AG20443 (cell line): ENCODE results near the gene MBNL2.
A peak's percentile ranks its signal among the peaks of the same experiment; 100 is the strongest.

Experiments used
- DNase-seq: peaks from one replicate; pipeline ENCODE4 v3.0.0; 2012; ENCODE audit warnings: low spot score, mixed read lengths

Gene MBNL2

DNA sequence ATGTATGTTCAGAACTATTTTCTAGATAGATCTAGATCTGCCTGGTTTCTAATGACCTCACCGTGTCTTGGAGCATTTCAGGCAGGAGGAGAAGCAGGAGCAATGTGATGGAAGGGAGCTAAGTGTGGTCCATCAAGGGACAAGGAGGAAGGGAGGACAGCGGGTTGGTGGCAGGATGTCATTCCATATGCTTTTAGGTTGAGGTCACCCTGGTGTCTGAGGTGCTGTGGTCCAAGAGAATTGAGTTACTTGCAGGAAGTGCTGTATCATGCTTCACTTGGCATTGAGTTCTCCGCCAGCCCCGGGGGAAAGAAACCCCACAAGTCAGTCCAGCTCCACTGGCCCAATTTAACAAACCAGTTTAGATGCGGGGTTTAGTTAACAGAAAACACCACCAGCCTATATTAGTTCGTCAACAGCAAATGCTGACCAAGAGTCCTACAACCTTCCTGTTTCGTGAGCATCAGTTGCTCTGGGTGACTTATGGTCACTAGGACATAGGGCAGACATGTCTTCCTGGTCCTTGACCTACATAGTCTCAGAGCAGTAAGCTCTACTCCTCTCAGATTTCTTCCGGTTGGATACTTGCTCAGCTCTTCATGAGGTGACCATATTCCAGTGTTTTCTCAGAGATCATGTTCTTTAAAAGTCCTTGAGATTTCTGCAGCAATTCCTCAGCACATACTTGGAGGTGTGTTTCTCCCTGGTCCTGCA is 79.4 kb downstream of the MBNL2 start:
- DNase-seq: no peak

DNA sequence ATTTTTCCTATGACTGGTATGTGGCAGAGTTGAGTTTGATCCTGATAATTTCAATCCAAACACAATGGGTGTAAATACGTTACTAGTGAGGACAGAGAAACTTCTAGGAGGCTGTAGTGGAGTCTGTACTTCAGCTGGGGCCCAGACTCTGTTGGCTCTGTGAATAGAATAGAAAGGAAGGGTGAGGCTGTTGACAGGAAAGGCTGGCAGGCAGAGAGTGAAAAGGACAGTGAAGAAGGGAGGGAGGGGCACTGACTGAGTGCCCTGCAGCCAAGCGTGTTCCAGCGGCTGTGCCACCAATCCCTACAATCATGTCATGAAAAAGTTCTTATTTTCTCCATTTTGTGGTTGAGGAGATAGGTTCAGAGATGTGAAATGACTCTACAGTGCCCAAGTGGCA is 80.5 kb downstream of the MBNL2 start:
- no peak for DNase-seq

DNA sequence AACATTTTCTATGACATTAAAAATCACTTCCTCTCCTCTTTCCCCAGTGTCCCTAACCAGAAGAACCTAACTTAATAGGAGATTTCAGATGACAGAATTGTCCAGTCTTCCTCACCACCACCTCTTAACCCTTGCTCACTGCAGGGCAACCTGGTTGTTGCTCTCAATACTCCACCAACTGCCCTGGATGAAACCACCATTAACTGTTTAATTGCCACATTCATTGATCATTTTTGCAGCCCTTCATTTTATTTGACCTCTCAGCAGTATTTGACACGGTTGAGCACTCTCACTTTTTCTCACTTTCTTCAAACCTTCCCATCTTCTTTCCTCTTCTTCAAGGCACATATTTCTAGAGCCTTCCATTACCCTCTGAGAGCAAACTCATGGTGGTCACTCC is 84.0 kb downstream of the MBNL2 start:
- no peak for DNase-seq

DNA sequence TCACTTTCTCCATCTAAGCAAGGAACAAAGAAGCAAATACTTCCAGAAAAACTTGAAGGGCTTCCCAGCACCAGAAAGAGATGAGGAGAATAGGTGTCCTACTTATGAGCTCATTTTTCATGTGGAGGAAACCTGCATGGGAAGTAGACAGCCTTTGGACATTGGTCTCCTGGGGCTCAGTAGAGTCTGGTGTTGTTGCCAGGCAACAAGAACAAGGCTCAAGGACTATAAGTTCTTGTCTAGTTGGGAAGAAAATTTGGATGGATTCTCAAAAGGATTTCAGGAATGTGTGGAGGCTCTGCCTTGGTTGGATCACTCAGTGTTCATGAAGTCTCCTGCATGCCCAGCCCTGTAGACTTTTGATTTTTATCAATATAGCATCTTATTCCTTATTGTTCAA is 84.5 kb downstream of the MBNL2 start:
- no peak for DNase-seq

DNA sequence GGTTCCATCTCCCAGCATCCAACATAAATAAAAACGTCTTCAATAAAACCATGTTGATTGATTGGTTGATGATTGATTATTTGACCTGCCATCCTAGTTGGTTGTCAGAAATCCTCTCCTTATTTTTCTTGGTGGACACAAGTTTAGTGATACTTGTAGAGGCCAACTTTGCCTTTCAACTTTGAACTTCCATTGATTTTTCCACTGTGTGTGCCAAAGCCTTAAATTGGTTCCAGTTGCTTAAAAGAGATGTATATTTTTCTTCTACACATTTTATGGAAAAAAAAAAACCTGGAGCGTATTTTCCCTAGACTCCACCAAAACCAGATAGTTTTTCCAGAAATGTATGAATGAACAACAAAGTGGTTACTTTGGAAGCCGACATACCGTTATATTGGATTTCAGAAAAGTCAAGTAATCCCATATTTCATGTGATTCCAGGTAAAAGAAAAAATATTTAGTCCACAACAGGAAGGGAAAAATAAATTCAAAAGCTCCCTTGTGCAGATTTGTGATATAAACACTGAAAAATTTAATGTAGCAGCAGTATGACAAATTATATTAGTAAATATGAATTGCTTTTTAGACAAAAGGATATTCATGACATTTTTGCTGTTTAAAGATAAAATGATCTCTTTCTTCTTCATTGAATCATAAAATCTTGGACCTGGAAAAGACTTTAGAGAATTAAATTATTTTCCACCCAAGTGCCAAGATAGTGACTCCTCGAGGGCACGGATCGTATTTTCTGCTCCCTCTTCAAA is 85.2 kb downstream of the MBNL2 start:
- peak; percentile 62 for DNase-seq

DNA sequence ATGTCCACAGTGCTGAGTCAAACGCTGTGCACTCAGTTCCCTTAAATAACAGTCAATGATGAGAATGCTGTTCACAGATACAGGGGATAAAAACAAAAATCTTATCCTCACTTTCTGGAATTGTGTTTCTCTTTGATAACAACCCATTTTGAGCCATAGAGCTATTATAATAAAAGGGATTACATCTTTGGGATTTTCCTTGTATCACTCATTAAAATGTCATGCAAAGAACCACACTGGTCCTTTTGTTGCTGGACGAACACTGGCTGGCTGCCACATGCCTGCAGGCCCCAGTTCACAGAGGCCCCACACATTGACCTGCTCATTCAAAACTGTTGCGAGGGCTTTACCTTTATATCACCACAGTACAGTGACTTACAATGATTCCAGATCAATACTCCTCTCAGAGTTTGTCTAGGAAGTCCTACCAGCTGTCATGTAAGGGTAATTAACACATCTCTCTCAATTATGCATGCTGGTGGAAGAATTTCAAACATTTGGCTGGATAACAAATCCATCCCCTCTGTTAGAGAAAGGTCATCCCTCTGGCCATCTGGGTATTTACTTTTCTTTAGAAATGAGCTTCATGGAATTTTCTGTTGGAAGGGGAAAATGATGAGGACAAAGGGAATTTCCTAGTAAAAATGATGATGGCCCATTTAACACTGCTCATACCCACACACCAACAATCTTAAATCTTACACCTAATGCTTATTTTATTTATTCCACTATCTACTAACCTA is 85.9 kb downstream of the MBNL2 start:
- DNase-seq: peak; percentile 61

DNA sequence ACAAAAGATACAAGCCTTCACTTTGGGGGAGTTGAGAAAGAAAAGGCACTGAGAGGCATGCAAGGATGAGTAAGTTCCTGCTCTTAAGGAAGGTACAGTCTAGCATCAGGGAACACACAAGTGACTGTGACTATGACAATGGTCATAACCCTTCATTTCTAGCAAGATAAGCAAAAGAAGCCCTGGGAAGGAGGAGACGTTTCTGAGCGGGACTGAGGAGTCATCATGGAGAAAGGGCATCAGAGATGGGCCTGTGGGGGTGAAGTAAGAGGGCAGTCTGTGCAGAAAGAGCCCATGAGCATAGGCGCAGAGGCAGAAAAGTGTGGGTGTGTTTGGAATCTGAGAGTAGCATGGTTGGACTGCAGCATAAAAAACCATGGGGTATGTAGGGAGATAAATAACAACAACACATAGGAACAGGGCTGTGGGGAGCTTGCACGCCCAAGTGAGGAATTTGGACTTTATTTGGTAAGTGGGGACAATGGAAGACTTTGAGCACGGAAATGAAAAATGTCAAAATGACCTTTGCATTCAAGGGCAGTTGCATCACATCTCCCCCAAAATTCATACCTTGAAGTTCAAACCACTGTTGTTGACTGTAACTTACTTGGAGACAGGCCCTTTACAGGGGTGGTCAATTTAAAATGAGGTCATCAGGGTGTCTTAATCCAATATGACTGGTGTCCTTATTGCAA is 86.7 kb downstream of the MBNL2 start:
- DNase-seq: peak; percentile 20

DNA sequence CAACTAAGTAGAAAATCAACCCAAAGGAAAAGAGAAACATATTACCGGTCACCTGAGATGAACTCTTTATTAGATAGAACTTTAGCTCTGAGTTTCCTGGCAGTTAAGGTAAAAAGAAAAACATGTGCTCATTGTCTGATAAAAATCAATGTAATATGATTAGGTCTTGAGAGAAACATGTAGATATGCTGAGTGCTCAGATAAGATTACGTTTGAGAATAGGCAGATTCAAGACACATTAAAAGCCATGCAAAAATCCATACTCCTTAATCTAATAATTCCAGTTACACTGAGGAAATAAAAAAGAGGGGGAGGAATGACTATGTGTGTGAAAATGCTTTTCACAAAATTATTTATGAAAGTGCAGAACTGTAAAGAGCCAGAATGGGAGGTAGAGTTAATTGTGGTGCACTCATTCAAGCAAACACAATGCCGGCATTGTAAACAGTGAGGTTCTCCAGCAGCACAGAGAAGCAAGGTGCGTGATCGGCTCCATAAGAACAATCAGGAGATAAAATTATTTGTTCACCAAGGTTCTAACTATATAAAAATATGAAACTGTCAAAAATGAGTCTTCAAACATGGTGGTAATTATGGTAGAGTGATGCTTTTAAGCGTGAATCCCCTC is 88.8 kb downstream of the MBNL2 start:
- DNase-seq: no peak

DNA sequence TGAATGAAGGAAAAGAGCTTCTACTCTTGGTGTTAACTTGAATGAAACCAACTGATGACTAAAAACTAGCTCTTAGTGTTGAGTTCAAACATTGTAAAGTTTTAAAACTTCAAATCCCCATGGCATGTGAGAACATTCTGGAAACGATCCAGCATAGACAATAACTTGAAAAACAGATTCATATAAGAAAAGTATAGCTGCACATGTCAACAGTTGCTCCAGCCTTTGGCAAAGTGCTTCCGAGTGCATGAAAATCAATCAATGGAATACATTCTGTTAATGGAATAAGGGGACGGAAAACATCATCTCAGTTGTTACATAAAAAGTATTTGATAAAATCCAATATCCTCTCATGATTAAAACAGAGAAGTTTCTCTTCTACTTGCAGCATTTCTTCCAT is 89.8 kb downstream of the MBNL2 start:
- no peak for DNase-seq

DNA sequence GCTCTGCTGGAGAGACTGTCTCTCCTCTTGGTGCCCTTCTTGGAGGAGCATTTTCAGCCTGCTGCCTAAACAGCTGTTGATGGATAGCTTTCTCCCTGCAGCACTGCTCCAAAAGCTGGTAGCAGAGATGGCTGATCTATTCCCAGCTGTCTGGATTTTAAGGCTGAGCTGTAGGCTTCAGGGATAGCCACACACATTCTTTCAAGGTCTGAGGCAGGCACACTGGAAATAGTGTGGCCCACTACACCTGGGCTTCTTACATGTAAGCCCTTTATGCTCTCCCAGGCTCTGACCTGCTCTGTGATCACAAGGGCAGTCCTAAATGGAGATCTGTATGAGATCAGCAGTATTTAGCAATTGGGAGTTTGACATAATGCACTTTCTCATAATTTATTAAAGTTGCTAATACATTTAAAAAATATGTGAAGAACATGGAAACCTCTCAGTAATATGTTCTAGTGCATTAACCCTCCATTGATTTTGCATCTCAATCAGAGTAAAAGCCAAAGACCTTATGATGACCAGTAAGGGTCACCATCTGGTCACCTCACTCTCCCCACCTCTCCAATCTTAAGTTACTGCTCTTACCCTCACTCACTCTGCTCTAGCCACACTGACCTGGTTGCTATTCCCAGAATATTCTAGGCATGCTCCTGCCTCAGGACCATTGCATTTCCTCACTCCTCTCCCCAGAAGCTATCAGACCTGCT is 91.6 kb downstream of the MBNL2 start:
- DNase-seq: no peak

DNA sequence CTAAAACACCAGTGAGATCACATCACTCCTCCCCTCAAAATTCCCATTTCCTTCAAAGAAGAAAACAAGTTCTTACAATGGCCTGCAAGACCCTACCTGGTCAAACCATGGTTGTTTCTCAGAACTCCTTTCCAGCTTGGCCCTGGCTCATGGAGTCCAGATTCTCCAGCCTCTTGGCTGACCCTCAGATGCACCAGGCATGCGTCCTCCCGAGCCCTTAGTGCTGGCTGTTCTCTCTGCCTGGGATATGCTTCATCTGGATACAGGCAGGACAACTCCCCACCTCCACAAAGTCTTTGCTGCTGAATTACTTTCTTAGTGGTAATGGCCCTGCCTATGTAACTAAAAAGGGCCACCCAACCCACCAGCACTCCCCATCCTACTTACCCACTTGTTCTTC is 94.3 kb downstream of the MBNL2 start:
- DNase-seq: no peak

DNA sequence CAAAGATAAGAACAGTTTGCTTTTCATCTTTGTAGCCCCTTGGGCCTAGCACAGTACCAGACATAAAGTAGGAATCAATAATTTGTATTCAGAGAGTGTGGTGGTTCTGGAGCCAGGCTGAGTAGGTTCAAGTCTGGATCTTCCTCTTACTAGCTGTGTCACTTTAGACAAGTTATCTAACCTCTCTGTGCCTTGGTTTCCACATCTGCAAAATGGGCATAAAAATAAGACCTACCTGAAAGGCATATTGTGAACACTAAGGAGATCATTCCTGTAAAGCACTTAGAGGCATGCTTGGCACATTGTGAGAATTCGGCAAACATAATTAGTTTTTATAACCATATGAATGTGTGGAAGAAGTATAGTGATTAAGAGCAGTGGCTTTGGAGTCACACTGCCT is 95.8 kb downstream of the MBNL2 start:
- no peak for DNase-seq

DNA sequence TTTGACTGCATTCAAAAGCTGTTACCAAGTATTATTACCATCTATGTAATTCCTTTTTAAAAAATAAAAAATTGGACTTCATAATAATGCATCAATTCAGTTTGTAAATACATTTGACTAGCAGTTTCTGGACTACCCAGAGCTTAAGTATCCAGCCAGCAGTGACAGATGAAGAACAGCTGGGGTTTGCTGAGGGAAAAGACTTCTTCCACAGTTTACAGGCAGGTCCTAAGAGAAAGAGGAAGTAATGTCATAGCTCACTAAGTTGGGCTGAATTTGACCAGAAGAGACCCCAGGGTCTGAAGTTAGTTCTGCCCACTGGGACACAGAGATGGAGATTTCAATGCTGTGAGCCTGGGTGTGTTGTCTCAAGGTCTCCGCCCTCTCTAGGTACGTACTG is 96.4 kb downstream of the MBNL2 start:
- DNase-seq: no peak

DNA sequence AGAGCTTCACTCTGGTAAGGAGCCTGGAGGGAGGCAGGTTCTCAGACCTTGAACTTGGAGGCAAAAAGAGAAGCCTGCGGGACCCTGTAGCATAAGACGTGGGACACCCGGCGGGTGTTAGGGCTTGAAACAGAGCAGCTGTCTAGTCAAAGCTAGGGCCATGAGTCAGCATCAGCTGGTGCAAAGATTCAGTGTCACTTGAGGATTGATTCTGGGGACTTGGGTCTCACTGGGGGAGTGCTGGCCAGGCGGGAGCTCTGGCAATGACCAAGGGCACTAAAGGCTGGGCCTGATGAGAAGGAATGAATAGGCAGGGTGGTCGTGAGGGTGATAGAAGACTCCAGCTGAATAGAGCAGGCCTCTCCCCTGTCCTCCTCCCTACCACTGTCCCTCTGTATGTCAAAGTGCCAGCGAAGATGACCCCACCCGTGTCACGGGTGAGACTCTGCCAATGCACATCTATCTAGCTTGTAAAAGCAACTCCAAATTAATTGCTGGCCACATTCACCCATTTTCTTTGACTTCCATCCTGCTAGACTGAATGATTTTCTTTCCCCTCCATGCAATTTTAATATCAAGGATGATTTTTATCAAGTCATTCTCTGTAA is 97.1 kb downstream of the MBNL2 start:
- DNase-seq: peak; percentile 18

DNA sequence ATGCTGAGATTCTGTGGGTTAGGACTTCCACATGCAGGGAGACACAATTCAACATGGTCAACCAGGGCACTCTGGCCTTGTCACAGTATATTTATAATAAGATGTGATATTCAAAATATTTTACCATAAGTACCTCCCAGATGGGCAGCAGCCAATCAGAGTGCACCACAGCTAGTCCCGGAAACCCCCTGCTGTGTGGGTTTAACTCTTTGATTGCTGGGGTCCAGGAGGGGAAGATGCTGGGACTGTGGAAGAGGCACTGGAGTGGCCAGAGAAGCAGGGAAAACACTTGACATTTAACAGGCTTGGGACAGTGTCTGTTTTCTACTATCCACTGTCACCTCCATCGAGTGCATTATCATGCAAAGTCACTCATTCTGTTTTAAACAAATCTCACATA is 99.0 kb downstream of the MBNL2 start:
- no peak for DNase-seq

DNA sequence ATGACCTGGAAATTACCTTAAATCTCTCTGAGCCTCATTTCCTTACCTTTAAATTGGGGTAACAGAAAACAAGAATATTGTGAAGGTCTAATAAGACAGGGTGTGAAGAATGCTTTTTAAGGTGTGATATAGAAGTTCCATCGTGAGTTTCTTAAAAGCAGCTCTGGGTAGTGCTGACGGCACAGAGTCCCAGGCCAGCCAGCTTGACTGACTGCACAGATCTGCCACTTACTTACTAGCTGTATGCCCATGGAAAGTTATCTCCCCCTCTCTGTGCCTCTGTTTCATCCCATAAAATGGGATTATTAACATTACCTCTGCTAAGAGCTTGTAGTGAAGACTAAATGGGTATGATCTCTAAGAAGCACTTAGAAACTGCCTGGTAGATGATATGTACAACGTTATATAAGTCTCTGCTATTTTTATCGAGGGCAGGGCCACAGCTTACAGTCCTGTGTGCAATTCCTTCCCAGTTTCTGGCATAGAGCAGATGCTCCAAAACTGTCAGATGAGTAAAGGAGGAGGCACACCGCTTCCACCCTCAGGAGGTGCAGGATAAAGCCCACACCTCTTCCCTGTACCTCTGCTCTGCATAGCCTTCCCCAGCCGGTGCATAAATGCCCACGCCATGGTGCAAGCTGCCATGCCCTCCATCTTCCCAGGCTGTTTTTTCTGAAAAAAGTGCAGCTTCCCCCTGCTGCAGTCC is 99.6 kb downstream of the MBNL2 start:
- no peak for DNase-seq

DNA sequence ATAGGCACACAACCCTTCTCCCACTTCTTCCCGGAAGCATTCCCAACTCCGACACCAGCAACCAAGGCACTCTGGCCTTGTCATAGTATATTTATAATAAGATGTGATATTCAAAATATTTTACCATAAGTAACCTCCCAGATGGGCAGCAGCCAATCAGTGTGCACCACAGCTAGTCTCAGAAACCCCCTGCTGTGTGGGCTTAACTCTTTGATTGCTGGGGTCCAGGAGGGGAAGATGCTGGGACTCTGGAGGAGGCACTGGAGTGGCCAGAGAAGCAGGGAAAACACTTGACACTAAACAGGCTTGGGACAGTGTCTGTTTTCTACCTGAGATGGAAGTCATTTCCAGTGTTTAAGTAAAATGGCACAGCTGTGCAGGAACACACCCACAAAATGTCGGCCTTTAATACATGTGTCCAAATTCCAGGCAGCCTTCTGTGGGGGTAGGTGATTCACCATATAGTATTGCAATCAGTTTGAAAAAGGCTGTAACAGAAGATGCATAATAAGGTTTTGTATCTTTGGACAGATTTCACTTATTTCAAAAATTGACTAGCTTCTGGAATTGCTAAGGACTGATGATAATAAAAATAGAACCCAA is 100.7 kb downstream of the MBNL2 start:
- no peak for DNase-seq

DNA sequence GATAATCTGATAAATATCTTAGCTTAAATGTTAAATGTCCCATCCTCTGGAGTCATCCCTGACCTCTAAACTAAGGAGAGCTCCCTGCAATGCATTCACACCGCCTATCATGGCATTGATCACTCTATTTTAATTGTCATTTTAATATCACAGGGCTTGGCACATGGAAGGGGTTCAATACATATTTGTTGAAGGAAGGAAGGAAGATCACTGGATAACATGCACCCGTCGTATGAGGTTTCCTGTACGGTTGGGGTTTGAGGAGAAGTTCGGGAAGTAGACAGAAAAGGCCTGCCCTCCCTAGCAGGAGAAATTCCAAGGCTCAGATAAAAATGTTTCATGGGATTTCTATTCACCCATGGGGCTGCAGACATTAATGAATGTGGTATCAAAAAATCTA is 102.0 kb downstream of the MBNL2 start:
- DNase-seq: no peak

DNA sequence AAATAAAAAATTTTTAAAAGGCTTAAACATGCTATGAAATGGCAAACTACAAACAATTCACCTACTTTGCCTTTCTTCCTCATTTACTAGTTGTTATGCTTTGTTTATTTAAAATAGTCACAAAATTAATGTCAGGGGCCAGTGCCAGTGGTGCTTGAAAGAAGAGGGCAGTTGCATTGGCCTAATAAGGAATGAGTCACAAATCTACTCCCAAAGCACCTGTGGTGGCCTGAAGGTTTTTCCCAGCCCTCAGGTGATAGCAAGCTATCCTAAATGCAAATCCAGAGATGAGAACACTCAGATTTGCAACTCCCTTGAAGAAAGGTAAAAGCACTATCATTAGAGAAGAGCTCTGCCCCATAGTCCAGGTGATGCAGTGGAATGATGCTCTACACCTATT is 103.6 kb downstream of the MBNL2 start:
- DNase-seq: no peak

DNA sequence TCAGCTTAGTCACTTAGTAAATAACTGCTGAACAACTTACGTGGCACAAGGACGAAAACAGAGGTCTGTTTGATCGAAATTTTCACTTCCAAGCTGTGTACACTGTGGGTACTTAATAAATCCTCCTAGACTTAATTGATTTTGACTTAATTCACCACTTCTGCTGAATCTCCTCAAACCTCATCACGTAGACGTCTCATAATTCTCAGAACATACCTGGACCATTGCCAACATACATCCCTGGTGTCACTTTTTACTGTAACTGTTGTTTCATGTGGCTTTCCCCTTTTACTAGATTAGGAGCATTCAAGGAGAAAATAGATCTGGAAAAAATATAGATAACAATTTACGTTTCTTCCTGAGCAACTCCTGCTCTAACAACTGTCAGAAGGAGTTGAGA is 105.0 kb downstream of the MBNL2 start:
- no peak for DNase-seq
